H1 (cell line): ENCODE measurements around the gene HDHD5. TPM values are rescaled to one million over a fixed set of nuclear protein-coding genes. Genes with fewer than 3 reads are reported as not detected.

Experiments used
- CTCF ChIA-PET: fragments of 300-600 bp; sonication (Branson Sonifier 250); formaldehyde crosslinking; loops from one replicate; lab custom pipeline; 2021; ENCODE audit not compliant: partially characterized antibody; lab: Charles Lee
- POLR2A ChIA-PET: fragments of 300-600 bp; sonication (Branson Sonifier 250); formaldehyde crosslinking; loops from one replicate; lab custom pipeline; 2021; ENCODE audit warnings: inconsistent platforms; ENCODE audit not compliant: partially characterized antibody; lab: Charles Lee
- DNase-seq, 2 experiments: peaks; one replicate each; pipeline versions ENCODE4 v3.0.0 to v3.0.0-alpha.2; 2010 to 2022; ENCODE audit warnings: low spot score in 2 of 2, low read depth in 1 of 2, mixed read lengths in 1 of 2
- FAIRE-seq: peaks from 2 replicates; lab custom pipeline; 2011; peaks lifted over from hg19 to GRCh38; lab: Jason Lieb, UNC
- H2AFZ ChIP-seq: 2 replicates; pipeline ENCODE4 v1.8.1; 2012; ENCODE audit warnings: low read length, inconsistent platforms
- H2AK5ac ChIP-seq: 2 replicates; pipeline ENCODE4 v1.6.1; 2013; ENCODE audit warnings: low read depth, low read length
- H2BK120ac ChIP-seq: replicated peaks from 2 replicates; pipeline ENCODE3; 2013; ENCODE audit warnings: low read depth, low read length, inconsistent platforms
- H2BK12ac ChIP-seq: 2 replicates; pipeline ENCODE4 v1.6.1; 2013; ENCODE audit warnings: low read depth, low read length
- H2BK15ac ChIP-seq: 2 replicates; pipeline ENCODE4 v1.6.1; 2013; ENCODE audit warnings: low read length
- H2BK20ac ChIP-seq: 2 replicates; pipeline ENCODE4 v1.6.1; 2013; ENCODE audit warnings: low read length
- H2BK5ac ChIP-seq: 2 replicates; pipeline ENCODE4 v1.6.1; 2013; ENCODE audit warnings: low read depth, low read length
- H3K14ac ChIP-seq: 2 replicates; pipeline ENCODE4 v1.6.1; 2013; ENCODE audit warnings: inconsistent platforms; ENCODE audit not compliant: insufficient read length
- H3K18ac ChIP-seq: 2 replicates; pipeline ENCODE4 v1.6.1; 2013; ENCODE audit warnings: low read length; ENCODE audit errors: extremely low read depth
- H3K23ac ChIP-seq: 2 replicates; pipeline ENCODE4 v1.6.1; 2013; ENCODE audit warnings: inconsistent platforms; ENCODE audit not compliant: insufficient read length
- H3K23me2 ChIP-seq: 2 replicates; pipeline ENCODE4 v1.6.1; 2013; ENCODE audit warnings: low read depth, low read length
- H3K27ac ChIP-seq: 2 replicates; pipeline ENCODE4 v1.6.1; 2011; ENCODE audit warnings: low read depth, low read length, inconsistent platforms
- H3K27me3 ChIP-seq, 4 experiments: replicated peaks in 1 of 4; 1 replicate in 1 of 4; 2 replicates in 3 of 4; pipeline versions ENCODE4 v1.6.1 to v1.8.1; 2011 to 2013; ENCODE audit warnings: low read length in 3 of 4, mild to moderate bottlenecking in 3 of 4, inconsistent platforms in 2 of 4, mixed read lengths in 2 of 4, moderate library complexity in 1 of 4; ENCODE audit not compliant: control insufficient read depth in 3 of 4, insufficient read depth in 3 of 4; ENCODE audit errors: extremely low read depth in 1 of 4
- H3K36me3 ChIP-seq, 4 experiments: 2 replicates each; pipeline versions ENCODE4 v1.6.1 to v1.8.1; 2011 to 2013; ENCODE audit warnings: mild to moderate bottlenecking in 4 of 4, low read length in 3 of 4, moderate library complexity in 2 of 4, control low read depth in 1 of 4, inconsistent platforms in 1 of 4; ENCODE audit not compliant: insufficient read depth in 4 of 4, control insufficient read depth in 2 of 4
- H3K4ac ChIP-seq: replicated peaks from 2 replicates; pipeline ENCODE3; 2013; ENCODE audit warnings: low read length, low read depth, mixed read lengths, inconsistent platforms; ENCODE audit not compliant: insufficient read length
- H3K4me1 ChIP-seq, 4 experiments: replicated peaks in 1 of 4; 1 replicate in 1 of 4; 2 replicates in 3 of 4; pipeline versions ENCODE4 v1.6.1 to v1.8.1; 2011 to 2013; ENCODE audit warnings: low read length in 3 of 4, inconsistent platforms in 2 of 4, mixed read lengths in 1 of 4; ENCODE audit not compliant: insufficient read depth in 4 of 4, control insufficient read depth in 3 of 4
- H3K4me2 ChIP-seq, 2 experiments: 2 replicates each; pipeline versions ENCODE4 v1.6.1 to v1.8.1; 2011 to 2013; ENCODE audit warnings: low read depth in 2 of 2, low read length in 2 of 2, control low read depth in 1 of 2, inconsistent platforms in 1 of 2, mild to moderate bottlenecking in 1 of 2; ENCODE audit not compliant: insufficient read depth in 1 of 2
- H3K4me3 ChIP-seq, 4 experiments: fragments of 200-600, 300-600 bp in 1 of 4; sonication (generic), shearing (Covaris generic), sonication (Bioruptor Twin) in 1 of 4; 2 replicates each; pipeline versions ENCODE4 v1.5.1 to v1.8.1; 2011 to 2016; ENCODE audit warnings: low read length in 4 of 4, low read depth in 3 of 4, control low read depth in 2 of 4, inconsistent platforms in 2 of 4, mild to moderate bottlenecking in 2 of 4, mixed read lengths in 1 of 4, moderate library complexity in 1 of 4; ENCODE audit not compliant: insufficient read depth in 2 of 4; ENCODE audit errors: extremely low read depth in 1 of 4
- H3K56ac ChIP-seq: replicated peaks from 2 replicates; pipeline ENCODE3; 2013; ENCODE audit warnings: low read depth, mild to moderate bottlenecking, mixed read lengths, low read length, inconsistent platforms; ENCODE audit not compliant: insufficient read length
- H3K79me1 ChIP-seq: 2 replicates; pipeline ENCODE4 v1.6.1; 2013; ENCODE audit warnings: low read depth, low read length, control low read depth
- H3K79me2 ChIP-seq, 2 experiments: 2 replicates each; pipeline versions ENCODE4 v1.6.1 to v1.8.1; 2012 to 2013; ENCODE audit warnings: low read length in 2 of 2, mild to moderate bottlenecking in 2 of 2, inconsistent platforms in 1 of 2; ENCODE audit not compliant: insufficient read depth in 2 of 2, control insufficient read depth in 1 of 2
- H3K9ac ChIP-seq, 4 experiments: replicated peaks in 1 of 4; 1 replicate in 1 of 4; 2 replicates in 3 of 4; pipeline versions ENCODE4 v1.6.1 to v1.8.1; 2011 to 2013; ENCODE audit warnings: low read depth in 3 of 4, low read length in 3 of 4, control low read depth in 2 of 4, mild to moderate bottlenecking in 2 of 4, moderate library complexity in 2 of 4, inconsistent platforms in 1 of 4; ENCODE audit errors: extremely low read depth in 1 of 4
- H3K9me3 ChIP-seq, 2 experiments: 2 replicates each; pipeline versions ENCODE4 v1.6.1 to v1.8.1; 2012 to 2013; ENCODE audit warnings: mild to moderate bottlenecking in 2 of 2, moderate library complexity in 2 of 2, control low read depth in 1 of 2, inconsistent platforms in 1 of 2, low read depth in 1 of 2, low read length in 1 of 2, mixed read lengths in 1 of 2; ENCODE audit not compliant: insufficient read depth in 2 of 2
- H4K20me1 ChIP-seq, 2 experiments: replicated peaks in 1 of 2; 2 replicates each; pipeline versions ENCODE3 to v1.8.1; 2011 to 2013; ENCODE audit warnings: inconsistent platforms in 2 of 2, low read length in 2 of 2, mild to moderate bottlenecking in 1 of 2; ENCODE audit not compliant: insufficient read depth in 2 of 2, control insufficient read depth in 1 of 2
- H4K5ac ChIP-seq: 2 replicates; pipeline ENCODE4 v1.6.1; 2013; ENCODE audit warnings: low read length, low read depth, mixed read lengths, inconsistent platforms; ENCODE audit not compliant: insufficient read length
- H4K8ac ChIP-seq: 2 replicates; pipeline ENCODE4 v1.8.0; 2013; ENCODE audit warnings: mild to moderate bottlenecking, moderate library complexity, low read length, inconsistent platforms; ENCODE audit not compliant: insufficient read depth; ENCODE audit errors: extremely low read depth
- H4K91ac ChIP-seq: replicated peaks from 2 replicates; pipeline ENCODE3; 2013; ENCODE audit warnings: low read length, mixed read lengths, inconsistent platforms; ENCODE audit not compliant: insufficient read length
- EZH2 ChIP-seq: fragments of 200-600 bp; sonication (generic); IDR thresholded peaks from 2 replicates; pipeline ENCODE4 v1.7.1; 2012; ENCODE audit warnings: low read depth, mild to moderate bottlenecking, moderate library complexity, low read length, inconsistent platforms; ENCODE audit not compliant: severe bottlenecking
- RAD21 ChIP-seq, 2 experiments: IDR thresholded peaks in 1 of 2; conservative IDR thresholded peaks in 1 of 2; 2 replicates each; pipeline ENCODE4 v1.6.1; 2011; ENCODE audit warnings: low read depth in 2 of 2, low read length in 2 of 2, improper control_type of control experiment in 1 of 2, inconsistent platforms in 1 of 2, mild to moderate bottlenecking in 1 of 2, moderate library complexity in 1 of 2
- RFX5 ChIP-seq: IDR thresholded peaks from 2 replicates; pipeline ENCODE4 v1.6.1; 2011; ENCODE audit warnings: low read depth, low read length, improper control_type of control experiment, borderline replicate concordance
- SRF ChIP-seq: IDR thresholded peaks from 2 replicates; pipeline ENCODE4 v1.6.1; 2011; ENCODE audit warnings: mild to moderate bottlenecking, low read depth, low read length, moderate library complexity
- TAF1 ChIP-seq: IDR thresholded peaks from 2 replicates; pipeline ENCODE4 v1.6.1; 2011; ENCODE audit warnings: mild to moderate bottlenecking, low read depth, low read length
- ZNF274 ChIP-seq: IDR thresholded peaks from 2 replicates; pipeline ENCODE4 v1.7.0; 2012; ENCODE audit warnings: low read length, borderline replicate concordance; ENCODE audit errors: extremely low read depth
- WGBS, 2 experiments: shearing (Covaris generic) in 1 of 2; methylation state at CpG; one replicate each; pipeline versions ENCODE4 v1.1.6 to v1.1.7; 2013 to 2015; ENCODE audit warnings: low lambda C conversion rate in 2 of 2, mixed read lengths in 2 of 2, inconsistent platforms in 1 of 2, low coverage in 1 of 2, missing lambda C conversion rate in 1 of 2; ENCODE audit not compliant: insufficient replicate concordance in 2 of 2, insufficient coverage in 1 of 2, insufficient read length in 1 of 2; ENCODE audit errors: extremely low coverage in 1 of 2, missing lambda C conversion rate in 1 of 2; 5-methylcytosine and 5-hydroxymethylcytosine counted together
- polyA plus RNA-seq, 7 experiments: library from polyadenylated mRNA; depleted of rRNA in 3 of 7; stranded (reverse) in 5 of 7; unstranded in 2 of 7; fragments of >200 nt in 5 of 7; fragments of 200-250 nt in 2 of 7; gene quantifications; 1 replicate in 5 of 7; 2 replicates in 1 of 7; 4 replicates in 1 of 7; pipeline versions ENCODE4 v1.2.1 to v1.2.3, GENCODE V29; 2011 to 2013; ENCODE audit warnings: missing spikeins in 2 of 7, mixed read lengths in 2 of 7
- total RNA-seq: library from RNA; stranded (reverse); fragmentation: NEBNext Ultra II Directional; extraction: Animal tissue kit (Norgen Biotek cat#: 25700); gene quantifications from 2 replicates; pipeline ENCODE4 v1.2.1, GENCODE V29; 2021
- TF ChIP-seq, protein P1 (sequence below): IDR thresholded peaks from 2 replicates; pipeline ENCODE4 v1.6.1; 2011; ENCODE audit warnings: low read length, improper control_type of control experiment
- TF ChIP-seq, protein P2 (sequence below): IDR thresholded peaks from 2 replicates; pipeline ENCODE4 v1.6.1; 2012; ENCODE audit warnings: inconsistent platforms

Gene HDHD5
- total and polyA plus RNA-seq, 2 of the 8 experiments (the other 6 are each of a cell fraction or from before 2014, with no cell fraction given): 68.3 to 123 TPM

- H3K4me1 ChIP-seq: 0 out of 7 replicates have a peak, but pooled peaks cover 0 to 2% (median 0%) of the 10 kb centered on the region in 4 experiments
- WGBS, 2 experiments: 96% methylated on average over 7 of the region's 7 CpGs; no CpG with 5 or more reads in 1 of the 2 experiments
- no peak overlapping the region for H3K23ac ChIP-seq
- no peak overlapping the region for H3K14ac ChIP-seq
- H3K18ac ChIP-seq: no peak overlapping the region
- H2BK120ac ChIP-seq: no peak overlapping the region
- H3K9me3 ChIP-seq: no peaks in the 10 kb centered on the region; a peak in 1 of 4 replicates
- H3K27me3 ChIP-seq: no peaks in the 10 kb centered on the region
- H4K5ac ChIP-seq: no peak overlapping the region
- no peak for FAIRE-seq
- no peaks in the 10 kb centered on the region for H3K79me2 ChIP-seq
- CTCF ChIA-PET: interaction anchor here (0.8 to 3.5 kb wide), 19 partner anchors 10 to 689 kb away, joined by 3 to 35 read pairs (median 5); partner anchors contain the start of gene TMEM121B
- H2BK20ac ChIP-seq: no peak overlapping the region
- no peak overlapping the region for H4K8ac ChIP-seq
- no peak overlapping the region for H4K91ac ChIP-seq
- no peak overlapping the region for H3K56ac ChIP-seq
- no peak overlapping the region for H2BK15ac ChIP-seq
- peaks cover 0 to 2% (median 0%) of the 10 kb centered on the region in 4 experiments; a peak in 2 of 8 replicates for H3K36me3 ChIP-seq
- H2BK12ac ChIP-seq: no peak overlapping the region
- no peak overlapping the region for H2AFZ ChIP-seq
- TF ChIP-seq, protein P1, sequence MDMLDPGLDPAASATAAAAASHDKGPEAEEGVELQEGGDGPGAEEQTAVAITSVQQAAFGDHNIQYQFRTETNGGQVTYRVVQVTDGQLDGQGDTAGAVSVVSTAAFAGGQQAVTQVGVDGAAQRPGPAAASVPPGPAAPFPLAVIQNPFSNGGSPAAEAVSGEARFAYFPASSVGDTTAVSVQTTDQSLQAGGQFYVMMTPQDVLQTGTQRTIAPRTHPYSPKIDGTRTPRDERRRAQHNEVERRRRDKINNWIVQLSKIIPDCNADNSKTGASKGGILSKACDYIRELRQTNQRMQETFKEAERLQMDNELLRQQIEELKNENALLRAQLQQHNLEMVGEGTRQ: no peak
- no peak for TF ChIP-seq TAF1
- TF ChIP-seq, protein P2, sequence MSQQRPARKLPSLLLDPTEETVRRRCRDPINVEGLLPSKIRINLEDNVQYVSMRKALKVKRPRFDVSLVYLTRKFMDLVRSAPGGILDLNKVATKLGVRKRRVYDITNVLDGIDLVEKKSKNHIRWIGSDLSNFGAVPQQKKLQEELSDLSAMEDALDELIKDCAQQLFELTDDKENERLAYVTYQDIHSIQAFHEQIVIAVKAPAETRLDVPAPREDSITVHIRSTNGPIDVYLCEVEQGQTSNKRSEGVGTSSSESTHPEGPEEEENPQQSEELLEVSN: no peak
- TF ChIP-seq EZH2: no peak
- no peak for TF ChIP-seq ZNF274
- no peak for TF ChIP-seq SRF
- TF ChIP-seq RFX5: no peak
- no peak for TF ChIP-seq RAD21 (IDR thresholded peaks at IDR 0.05 in 1 of 2, conservative IDR thresholded peaks at IDR 0.05 in 1 of 2; ENCODE audit: low read depth in 2 of 2, low read length in 2 of 2)
- TF ChIP-seq, all 59 proteins: peak for 0
- Histone ChIP-seq H3K79me1 (peaks cover 4% of the 10 kb centered on the region; the same call in 1 of the 2 replicates), H3K23me2 (no peaks in the 10 kb centered on the region), H2AK5ac (no peak overlapping the region), H2BK5ac (no peak overlapping the region), H3K4me2 (no peak overlapping the region), H3K9ac (no peak overlapping the region), H3K4me3 (no peak overlapping the region), H3K27ac (no peak overlapping the region), H3K4ac (no peak overlapping the region), H4K20me1 (peaks cover 0 to 2% of the 10 kb centered on the region in 2 experiments)
- no peak for DNase-seq
- POLR2A ChIA-PET: interaction anchor here (1.7 kb wide), 1 partner anchor 10 kb away, joined by 5 read pairs; no protein-coding TSS in a partner anchor
Observed at GRCh38 chr22:17096071-17096470, 63.0 kb downstream of the HDHD5 start.
